K562 (cell line): Measurements from ENCODE around the gene PACSIN1. TPM values are rescaled to one million over a fixed set of nuclear protein-coding genes. Genes with fewer than 3 reads are reported as not detected.

Experiments
- DMBX1 ChIP-seq: fragments of 250-450 bp; sonication (Bioruptor Pico); IDR thresholded peaks from 2 replicates; pipeline ENCODE4 v1.8.0; 2022; ENCODE audit warnings: inconsistent platforms, mild to moderate bottlenecking, moderate library complexity, borderline replicate concordance
- EP300 ChIP-seq: IDR thresholded peaks from 2 replicates; pipeline ENCODE4 v1.6.1; 2012; ENCODE audit warnings: low read length, improper control_type of control experiment
- FIP1L1 ChIP-seq: fragments of 200-400 bp; formaldehyde crosslinking; IDR thresholded peaks from 2 replicates; pipeline ENCODE4 v1.6.1; 2018; ENCODE audit warnings: mild to moderate bottlenecking, low read depth, low read length; ENCODE audit not compliant: poor library complexity, severe bottlenecking
- MECOM ChIP-seq: fragments of 250-450 bp; sonication (Bioruptor Pico); IDR thresholded peaks from 2 replicates; pipeline ENCODE4 v1.8.0; 2022; ENCODE audit warnings: inconsistent platforms
- PRMT5 ChIP-seq: sonication (generic); formaldehyde crosslinking; IDR thresholded peaks from 2 replicates; pipeline ENCODE4 v1.5.0; 2020; ENCODE audit warnings: missing genetic modification reagents
- STAT5B ChIP-seq: fragments of 250-450 bp; sonication (Bioruptor Pico); IDR thresholded peaks from 2 replicates; pipeline ENCODE4 v1.8.0; 2021; ENCODE audit warnings: mild to moderate bottlenecking, inconsistent platforms
- ZBTB17 ChIP-seq: fragments of 450-650 bp; formaldehyde crosslinking; IDR thresholded peaks from 2 replicates; pipeline ENCODE4 v1.4.0; 2020; ENCODE audit warnings: mild to moderate bottlenecking
- ZBTB40 ChIP-seq, 2 experiments: fragments of 450-650 bp in 1 of 2; sonication (generic) in 1 of 2; formaldehyde crosslinking in 1 of 2; IDR thresholded peaks; 2 replicates each; pipeline versions ENCODE4 v1.7.1 to v1.9.0; 2016 to 2022; ENCODE audit warnings: inconsistent platforms in 1 of 2, mild to moderate bottlenecking in 1 of 2, missing genetic modification reagents in 1 of 2
- ZNF696 ChIP-seq: fragments of 250-450 bp; sonication (Bioruptor Pico); conservative IDR thresholded peaks from 2 replicates; pipeline ENCODE4 v1.4.0; 2020; ENCODE audit warnings: mild to moderate bottlenecking, moderate library complexity
- ZNF699 ChIP-seq: fragments of 250-450 bp; sonication (Bioruptor Pico); IDR thresholded peaks from 2 replicates; pipeline ENCODE4 v1.8.0; 2021; ENCODE audit warnings: mild to moderate bottlenecking, moderate library complexity; ENCODE audit not compliant: insufficient replicate concordance
- ZNF740 ChIP-seq, 3 experiments: fragments of 200-800 bp in 1 of 3; sonication (Bioruptor generic) in 1 of 3; sonication (generic) in 1 of 3; formaldehyde crosslinking in 1 of 3; IDR thresholded peaks; 2 replicates each; pipeline versions ENCODE4 v1.6.1 to v1.8.0; 2016 to 2022; ENCODE audit warnings: mild to moderate bottlenecking in 2 of 3, missing compliant biosample characterization in 2 of 3, missing genetic modification characterization in 2 of 3, missing genetic modification reagents in 1 of 3
- polyA plus RNA-seq, 8 experiments: library from polyadenylated mRNA; depleted of rRNA in 4 of 8; stranded (reverse) in 5 of 8; unstranded in 3 of 8; fragments of >200 nt; fragmentation: Nextera tagmentation in 2 of 8; fragmentation: Illumina TruSeq in 1 of 8; extraction: Ambion mirVana in 2 of 8; extraction: Trizol in 1 of 8; gene quantifications; 2 replicates each; pipeline versions ENCODE4 v1.2.1 to v1.2.3, GENCODE V29; 2011 to 2014; ENCODE audit warnings: inconsistent platforms in 1 of 8, missing spikeins in 1 of 8
- total RNA-seq, 7 experiments: library from RNA; depleted of rRNA in 6 of 7; stranded (reverse); fragments of >200 nt in 6 of 7; fragmentation: Illumina TruSeq in 2 of 7; extraction: Trizol in 2 of 7; gene quantifications; 2 replicates each; pipeline versions ENCODE4 v1.2.1 to v1.2.3, GENCODE V29; 2011 to 2021; ENCODE audit warnings: low replicate concordance in 1 of 7
- TF ChIP-seq, protein P1 (sequence below): fragments of 200-800 bp; sonication (Bioruptor generic); IDR thresholded peaks from 2 replicates; pipeline ENCODE4 v1.6.1; 2017; ENCODE audit warnings: missing genetic modification characterization, missing compliant biosample characterization
- TF ChIP-seq, protein P2 (sequence below): fragments of 450-650 bp; IDR thresholded peaks from 2 replicates; pipeline ENCODE4 v1.6.1; 2016; ENCODE audit warnings: antibody characterized with exemption

PACSIN1 gene
- total and polyA plus RNA-seq, 9 of the 15 experiments (the other 6 are each of a cell fraction or from before 2014, with no cell fraction given), result 0.01 to 1.7 (median 0.45) TPM

DNA sequence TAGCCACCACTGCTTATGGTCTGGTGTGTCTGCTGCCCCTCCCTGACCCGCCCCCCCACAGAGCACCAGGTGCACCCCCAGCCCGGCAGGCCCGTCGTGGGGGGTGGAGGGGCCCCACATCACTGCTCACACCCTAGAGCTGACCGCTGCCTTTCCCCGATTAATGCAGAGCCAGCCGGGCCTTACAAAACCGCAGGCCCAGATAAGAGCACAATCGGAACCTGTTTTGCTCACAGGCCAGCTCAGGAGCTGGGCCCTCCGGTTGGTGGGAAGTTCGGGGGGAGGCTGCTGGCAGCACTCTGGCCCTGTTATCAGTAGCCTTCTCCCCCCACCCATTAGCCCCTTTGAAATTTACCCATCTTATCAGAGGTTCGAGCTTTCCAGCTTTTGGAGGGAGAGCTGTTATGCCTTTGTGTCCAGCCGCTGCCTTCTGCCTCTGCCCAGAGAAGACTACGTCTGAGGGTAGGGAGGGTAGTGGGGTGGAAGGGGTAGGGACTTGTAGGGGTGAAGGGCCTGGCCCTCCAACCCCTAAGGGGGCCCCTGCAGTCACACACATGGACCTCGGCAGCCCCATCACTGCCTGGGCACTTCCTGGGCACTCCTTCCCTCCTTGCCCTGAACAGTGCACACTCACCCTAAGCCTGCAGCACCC is 97.1 kb downstream of the PACSIN1 start (continued):
- TF ChIP-seq ZBTB40 (IDR thresholded peaks at IDR 0.05), result no peak
- no peak for TF ChIP-seq ZBTB40 (CRISPR knock-in tag; IDR thresholded peaks at IDR 0.05)
- TF ChIP-seq STAT5B (CRISPR knock-in tag), result no peak
- TF ChIP-seq DMBX1, result peak; percentile 88
- no peak for TF ChIP-seq MECOM (CRISPR knock-in tag)
- peak; percentile 94 for TF ChIP-seq ZNF740 (CRISPR knock-in tag; IDR thresholded peaks at IDR 0.05)
- TF ChIP-seq ZNF740 (tag; IDR thresholded peaks at IDR 0.05), result peak in 1 of 2 experiments; percentile 92; a peak in 2 of 4 replicates
- no peak for TF ChIP-seq FIP1L1
- peak; percentile 59; the same call in 1 of the 2 replicates for TF ChIP-seq EP300
- TF ChIP-seq, protein P1, sequence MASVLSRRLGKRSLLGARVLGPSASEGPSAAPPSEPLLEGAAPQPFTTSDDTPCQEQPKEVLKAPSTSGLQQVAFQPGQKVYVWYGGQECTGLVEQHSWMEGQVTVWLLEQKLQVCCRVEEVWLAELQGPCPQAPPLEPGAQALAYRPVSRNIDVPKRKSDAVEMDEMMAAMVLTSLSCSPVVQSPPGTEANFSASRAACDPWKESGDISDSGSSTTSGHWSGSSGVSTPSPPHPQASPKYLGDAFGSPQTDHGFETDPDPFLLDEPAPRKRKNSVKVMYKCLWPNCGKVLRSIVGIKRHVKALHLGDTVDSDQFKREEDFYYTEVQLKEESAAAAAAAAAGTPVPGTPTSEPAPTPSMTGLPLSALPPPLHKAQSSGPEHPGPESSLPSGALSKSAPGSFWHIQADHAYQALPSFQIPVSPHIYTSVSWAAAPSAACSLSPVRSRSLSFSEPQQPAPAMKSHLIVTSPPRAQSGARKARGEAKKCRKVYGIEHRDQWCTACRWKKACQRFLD (CRISPR knock-in tag), result peak; percentile 93; the same call in 1 of the 2 replicates
- no peak for TF ChIP-seq PRMT5
- TF ChIP-seq ZNF699, result no peak
- no peak for TF ChIP-seq ZNF696 (CRISPR knock-in tag)
- TF ChIP-seq ZBTB17 (CRISPR knock-in tag), result peak; percentile 65
- TF ChIP-seq, protein P2, sequence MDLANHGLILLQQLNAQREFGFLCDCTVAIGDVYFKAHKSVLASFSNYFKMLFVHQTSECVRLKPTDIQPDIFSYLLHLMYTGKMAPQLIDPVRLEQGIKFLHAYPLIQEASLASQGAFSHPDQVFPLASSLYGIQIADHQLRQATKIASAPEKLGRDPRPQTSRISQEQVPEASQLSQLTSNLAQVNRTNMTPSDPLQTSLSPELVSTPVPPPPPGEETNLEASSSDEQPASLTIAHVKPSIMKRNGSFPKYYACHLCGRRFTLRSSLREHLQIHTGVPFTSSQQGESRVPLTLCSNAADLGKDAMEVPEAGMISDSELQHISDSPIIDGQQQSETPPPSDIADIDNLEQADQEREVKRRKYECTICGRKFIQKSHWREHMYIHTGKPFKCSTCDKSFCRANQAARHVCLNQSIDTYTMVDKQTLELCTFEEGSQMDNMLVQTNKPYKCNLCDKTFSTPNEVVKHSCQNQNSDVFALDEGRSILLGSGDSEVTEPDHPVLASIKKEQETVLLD, result peak; percentile 79
